ENCODE results near the gene KRTAP1-5.
"Not testable (repeated sequence)": the region's sequence is repeated elsewhere in the genome, so short reads cannot be mapped to it uniquely, and the experiment has no call there.

KRTAP1-5 gene

GRCh38 chr17:41002814-41003213 is 24.2 kb downstream of the KRTAP1-5 start:
- DNase-seq: no peak

- no peak for DNase-seq
Measured at GRCh38 chr17:41001795-41002194, 25.2 kb downstream of the KRTAP1-5 start.

- DNase-seq: not testable (repeated sequence)
Measured at GRCh38 chr17:40999563-40999962, 27.4 kb downstream of the KRTAP1-5 start, which contains the start of gene KRTAP3-2. Gene KRTAP3-2 (minus strand): TSS chr17:40999906. CDS start chr17:40999853, 53 bp downstream.

GRCh38 chr17:40997361-40997760 is 29.6 kb downstream of the KRTAP1-5 start:
- DNase-seq: no peak

- DNase-seq: no peak
Measured at GRCh38 chr17:40996829-40997228, 30.2 kb downstream of the KRTAP1-5 start.

- no peak for DNase-seq
Measured at GRCh38 chr17:40995116-40995515, 31.9 kb downstream of the KRTAP1-5 start.

- DNase-seq: no peak
Measured at GRCh38 chr17:40993839-40994238, 33.2 kb downstream of the KRTAP1-5 start, which contains the start of gene KRTAP3-3. Gene KRTAP3-3 (minus strand): TSS chr17:40994164. CDS start chr17:40994097, 67 bp downstream.

- DNase-seq: no peak
Measured at GRCh38 chr17:40993084-40993483, 33.9 kb downstream of the KRTAP1-5 start.

- DNase-seq: no peak
Measured at GRCh38 chr17:40992666-40993065, 34.3 kb downstream of the KRTAP1-5 start.

GRCh38 chr17:40986920-40987319 is 40.1 kb downstream of the KRTAP1-5 start:
- DNase-seq: no peak

- DNase-seq: no peak
Measured at GRCh38 chr17:40984226-40984625, 42.8 kb downstream of the KRTAP1-5 start, which contains the start of gene KRT40. Gene KRT40 (minus strand): TSS chr17:40984326. CDS start chr17:40984273, 53 bp downstream.

- DNase-seq: no peak
Measured at GRCh38 chr17:40981115-40981514, 45.9 kb downstream of the KRTAP1-5 start.

- no peak for DNase-seq
Measured at GRCh38 chr17:40980596-40980995, 46.4 kb downstream of the KRTAP1-5 start.

GRCh38 chr17:40980117-40980516 is 46.9 kb downstream of the KRTAP1-5 start:
- no peak for DNase-seq

GRCh38 chr17:40978575-40979151 is 48.3 kb downstream of the KRTAP1-5 start:
- no peak for DNase-seq
